Esophagus (tissue), 2 donors: ENCODE data around the gene ALS2CL. TPM values are rescaled to one million over a fixed set of nuclear protein-coding genes. Genes with fewer than 3 reads are reported as not detected.

Experiments used
- H3K27ac ChIP-seq, 2 donors: one replicate each; pipeline ENCODE4 v1.5.1; 2013; ENCODE audit warnings: low read depth in 2 of 2, mild to moderate bottlenecking in 2 of 2, inconsistent platforms in 1 of 2, low read length in 1 of 2, moderate library complexity in 1 of 2
- H3K27me3 ChIP-seq, 2 donors: one replicate each; pipeline ENCODE4 v1.6.1; 2013; ENCODE audit warnings: low read length in 2 of 2, control low read depth in 1 of 2, mild to moderate bottlenecking in 1 of 2; ENCODE audit not compliant: insufficient read depth in 2 of 2, control insufficient read depth in 1 of 2
- H3K36me3 ChIP-seq, 2 donors: one replicate each; pipeline ENCODE4 v1.6.1; 2013; ENCODE audit warnings: low read length in 1 of 2; ENCODE audit not compliant: control insufficient read depth in 2 of 2, insufficient read depth in 2 of 2
- H3K4me1 ChIP-seq, 2 donors: one replicate each; pipeline ENCODE4 v1.6.1; 2013; ENCODE audit warnings: low read length in 1 of 2; ENCODE audit not compliant: control insufficient read depth in 2 of 2, insufficient read depth in 2 of 2
- H3K4me3 ChIP-seq, 2 donors: one replicate each; pipeline ENCODE4 v1.5.1; 2013; ENCODE audit warnings: low read length in 2 of 2, mild to moderate bottlenecking in 2 of 2, low read depth in 1 of 2, moderate library complexity in 1 of 2
- H3K9me3 ChIP-seq, 2 donors: one replicate each; pipeline ENCODE4 v1.6.1; 2013; ENCODE audit warnings: mild to moderate bottlenecking in 2 of 2, low read depth in 1 of 2, low read length in 1 of 2, moderate library complexity in 1 of 2; ENCODE audit not compliant: control insufficient read depth in 2 of 2, insufficient read depth in 1 of 2
- WGBS, 2 donors: extraction: QIAGEN DNeasy Blood & Tissue Kit; methylation state at CpG; one replicate each; pipeline ENCODE4 v1.1.7; 2013; 5-methylcytosine and 5-hydroxymethylcytosine counted together
- polyA plus RNA-seq, 2 donors: library from polyadenylated mRNA; stranded (reverse); fragments of 200-250 nt; gene quantifications; one replicate each; pipeline ENCODE4 v1.2.3, GENCODE V29; 2013
- donor health status: healthy with polysubstance abuse.
- donor health status: Bipolar disorder and iron deficiency.

ALS2CL gene
- polyA plus RNA-seq, 2 donors, result 95.0 to 225 TPM

- Histone ChIP-seq H3K36me3 (no peaks in the 10 kb centered on the region), H3K4me3 (no peak overlapping the region), H3K4me1 (peaks cover 3 to 19% of the 10 kb centered on the region in 2 donors), H3K9me3 (no peaks in the 10 kb centered on the region), H3K27ac (no peak overlapping the region), H3K27me3 (no peaks in the 10 kb centered on the region)
- WGBS, 2 donors, result 34 to 46% methylated on average over 9 of the region's 9 CpGs
Observed at GRCh38 chr3:46660543-46661523, 32.6 kb downstream of the ALS2CL start.

GRCh38 chr3:46660003-46660402 is 33.5 kb downstream of the ALS2CL start:
- H3K9me3 ChIP-seq, result no peaks in the 10 kb centered on the region
- 63 to 67% methylated on average over 6 of the region's 6 CpGs for WGBS, 2 donors
- H3K4me3 ChIP-seq, result no peak overlapping the region
- peaks cover 3 to 19% of the 10 kb centered on the region in 2 donors for H3K4me1 ChIP-seq
- no peak overlapping the region for H3K27ac ChIP-seq
- no peaks in the 10 kb centered on the region for H3K36me3 ChIP-seq
- H3K27me3 ChIP-seq, result no peaks in the 10 kb centered on the region

- WGBS, 2 donors, result 77 to 80% methylated on average over 8 of the region's 8 CpGs
- H3K27me3 ChIP-seq, result no peaks in the 10 kb centered on the region
- H3K27ac ChIP-seq, result no peak overlapping the region
- H3K9me3 ChIP-seq, result no peaks in the 10 kb centered on the region
- no peaks in the 10 kb centered on the region for H3K36me3 ChIP-seq
- H3K4me3 ChIP-seq, result no peak overlapping the region
- peaks cover 3 to 19% of the 10 kb centered on the region in 2 donors for H3K4me1 ChIP-seq
Observed at GRCh38 chr3:46659285-46659684, 34.2 kb downstream of the ALS2CL start.

- WGBS, 2 donors, result 79 to 83% methylated on average over 9 of the region's 9 CpGs
- Histone ChIP-seq H3K9me3 (no peaks in the 10 kb centered on the region), H3K27me3 (no peaks in the 10 kb centered on the region), H3K27ac (no peak overlapping the region), H3K4me1 (peaks cover 3 to 15% of the 10 kb centered on the region in 2 donors), H3K4me3 (no peak overlapping the region), H3K36me3 (no peaks in the 10 kb centered on the region)
Observed at GRCh38 chr3:46656778-46657556, 36.5 kb downstream of the ALS2CL start.

- no peaks in the 10 kb centered on the region for H3K36me3 ChIP-seq
- H3K27ac ChIP-seq, result no peak overlapping the region
- no peaks in the 10 kb centered on the region for H3K9me3 ChIP-seq
- H3K4me1 ChIP-seq, result peaks cover 0 to 4% of the 10 kb centered on the region in 2 donors
- WGBS, 2 donors, result 80 to 81% methylated on average over 6 of the region's 6 CpGs
- no peak overlapping the region for H3K4me3 ChIP-seq
- H3K27me3 ChIP-seq, result no peaks in the 10 kb centered on the region
Observed at GRCh38 chr3:46655271-46655670, 38.2 kb downstream of the ALS2CL start.

GRCh38 chr3:46651084-46651483 is 42.4 kb downstream of the ALS2CL start:
- H3K4me1 ChIP-seq, result no peaks in the 10 kb centered on the region
- no peaks in the 10 kb centered on the region for H3K9me3 ChIP-seq
- H3K27ac ChIP-seq, result no peak overlapping the region
- 48 to 56% methylated on average over 1 of the region's 1 CpG for WGBS, 2 donors
- no peak overlapping the region for H3K4me3 ChIP-seq
- no peaks in the 10 kb centered on the region for H3K36me3 ChIP-seq
- no peaks in the 10 kb centered on the region for H3K27me3 ChIP-seq

- no peaks in the 10 kb centered on the region for H3K9me3 ChIP-seq
- 84% methylated on average over 3 of the region's 3 CpGs for WGBS, 2 donors
- no peaks in the 10 kb centered on the region for H3K27me3 ChIP-seq
- no peaks in the 10 kb centered on the region for H3K36me3 ChIP-seq
- H3K4me3 ChIP-seq, result no peak overlapping the region
- H3K27ac ChIP-seq, result no peak overlapping the region
- no peaks in the 10 kb centered on the region for H3K4me1 ChIP-seq
Observed at GRCh38 chr3:46649436-46649835, 44.0 kb downstream of the ALS2CL start.

- H3K4me1 ChIP-seq, result no peaks in the 10 kb centered on the region
- no peaks in the 10 kb centered on the region for H3K27me3 ChIP-seq
- no peak overlapping the region for H3K27ac ChIP-seq
- H3K36me3 ChIP-seq, result no peaks in the 10 kb centered on the region
- H3K4me3 ChIP-seq, result no peak overlapping the region
- no peaks in the 10 kb centered on the region for H3K9me3 ChIP-seq
- WGBS, 2 donors, result 59 to 96% methylated on average over 2 of the region's 2 CpGs
Observed at GRCh38 chr3:46648096-46648495, 45.4 kb downstream of the ALS2CL start.

- Histone ChIP-seq H3K9me3 (no peaks in the 10 kb centered on the region), H3K27me3 (no peaks in the 10 kb centered on the region), H3K4me1 (no peaks in the 10 kb centered on the region), H3K4me3 (no peak overlapping the region), H3K36me3 (no peaks in the 10 kb centered on the region), H3K27ac (no peak overlapping the region)
- 49 to 63% methylated on average over 6 of the region's 6 CpGs for whole genome bisulfite sequencing, 2 donors
Observed at GRCh38 chr3:46646700-46647099, 46.8 kb downstream of the ALS2CL start.
